ENCODE results near the gene UCK1.

- TF ChIP-seq CTCF (IDR thresholded peaks at IDR 0.05) = no peak
- TF ChIP-seq POLR2A (IDR thresholded peaks at IDR 0.05) = no peak
These were observed 48.7 kb upstream of the UCK1 start for GRCh38 chr9:131579789-131580211.

Data from lower leg skin (tissue), 3 donors.